ENCODE data around the gene ARID1A.

Gene ARID1A

DNA sequence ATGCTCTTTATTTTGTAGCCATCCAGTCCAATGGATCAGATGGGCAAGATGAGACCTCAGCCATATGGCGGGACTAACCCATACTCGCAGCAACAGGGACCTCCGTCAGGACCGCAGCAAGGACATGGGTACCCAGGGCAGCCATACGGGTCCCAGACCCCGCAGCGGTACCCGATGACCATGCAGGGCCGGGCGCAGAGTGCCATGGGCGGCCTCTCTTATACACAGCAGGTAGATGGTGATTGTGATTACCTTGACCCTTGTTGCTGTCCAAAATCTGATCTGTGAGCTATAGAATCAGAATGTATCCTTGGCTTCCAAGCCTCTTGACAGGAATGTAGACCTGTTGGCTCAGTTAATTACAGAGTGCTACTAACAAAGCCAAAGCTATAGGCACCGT lies 33.8 kb downstream of the ARID1A start:
- DNase-seq, result no peak

GRCh38 chr1:26730695-26731094 lies 34.9 kb downstream of the ARID1A start:
- DNase-seq, result no peak

GRCh38 chr1:26731233-26731902 lies 35.6 kb downstream of the ARID1A start:
- no peak for DNase-seq

GRCh38 chr1:26733392-26733791 lies 37.6 kb downstream of the ARID1A start:
- DNase-seq, result no peak

DNA sequence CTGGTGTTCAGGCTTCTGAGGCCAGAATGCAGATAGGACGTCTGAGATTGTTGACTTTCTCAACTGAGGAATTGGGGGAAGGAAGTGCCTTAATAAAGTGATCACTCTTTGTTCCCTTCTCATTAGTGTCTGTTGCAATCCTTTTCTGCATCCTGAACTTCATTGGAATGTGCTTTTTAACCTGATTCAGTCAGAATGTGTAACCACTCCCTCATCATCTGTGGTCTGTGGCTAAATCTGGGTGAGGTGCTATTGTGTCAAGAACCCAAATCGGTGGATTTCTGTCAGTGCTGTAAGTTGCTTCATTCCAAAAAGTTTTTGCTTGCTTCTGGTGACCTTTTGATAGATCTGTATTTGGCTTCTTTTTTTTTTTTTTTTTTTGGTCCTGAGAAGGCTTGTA lies 38.2 kb downstream of the ARID1A start:
- peak; percentile 19 for DNase-seq

- no peak for DNase-seq
These were observed 38.8 kb downstream of the ARID1A start for GRCh38 chr1:26734501-26735058.

- DNase-seq, result peak; percentile 38
These were observed 43.6 kb downstream of the ARID1A start for GRCh38 chr1:26739329-26739914.

DNA sequence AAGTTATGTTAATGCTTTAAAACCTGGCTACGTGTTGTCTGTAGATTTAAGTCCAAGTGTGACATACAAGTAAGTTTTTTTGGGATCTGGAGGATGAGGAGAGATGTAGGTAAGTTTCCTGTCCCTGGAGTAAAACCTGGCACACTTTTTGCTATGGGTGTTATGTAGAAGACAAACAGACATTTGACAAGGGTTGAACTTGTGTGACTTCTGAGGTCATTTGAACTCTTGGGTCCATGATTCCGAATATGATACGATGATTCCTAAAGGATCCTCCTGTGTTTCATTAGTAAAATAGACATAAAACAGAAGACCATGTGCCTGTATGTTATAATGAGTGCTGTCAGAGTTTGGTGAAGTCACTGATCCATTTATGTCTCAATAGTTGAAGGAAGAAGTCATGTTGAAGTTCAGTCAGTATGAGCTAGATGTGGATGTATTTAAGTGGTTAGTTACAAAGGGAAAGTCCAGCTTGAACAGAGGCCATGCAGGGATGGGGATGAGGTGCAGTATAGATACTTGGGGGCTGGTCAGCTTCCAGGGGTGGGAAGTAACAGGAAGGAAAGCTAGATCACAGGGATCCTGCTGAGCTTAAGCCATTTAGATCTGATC lies 44.3 kb downstream of the ARID1A start:
- no peak for DNase-seq

DNA sequence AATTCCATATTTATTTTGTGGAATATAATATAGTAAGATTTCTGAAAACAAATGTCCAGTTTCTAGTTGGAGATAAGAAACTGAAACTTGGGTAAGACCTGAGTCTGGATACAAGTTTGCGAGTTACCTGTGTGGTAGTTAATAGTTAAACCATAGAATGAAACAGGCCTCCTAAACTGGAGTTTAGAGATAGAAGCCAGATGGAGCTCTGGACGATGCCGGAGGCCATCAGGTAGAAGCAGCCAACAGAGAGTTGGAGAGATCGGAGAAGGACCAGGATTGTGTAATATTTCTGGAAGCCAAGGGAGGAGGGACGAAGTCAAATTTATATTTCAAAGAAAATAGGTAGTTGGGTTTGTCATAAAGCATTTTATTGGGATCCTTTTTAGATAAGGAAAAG lies 45.1 kb downstream of the ARID1A start:
- no peak for DNase-seq

GRCh38 chr1:26743426-26744059 lies 47.7 kb downstream of the ARID1A start:
- DNase-seq, result no peak

DNA sequence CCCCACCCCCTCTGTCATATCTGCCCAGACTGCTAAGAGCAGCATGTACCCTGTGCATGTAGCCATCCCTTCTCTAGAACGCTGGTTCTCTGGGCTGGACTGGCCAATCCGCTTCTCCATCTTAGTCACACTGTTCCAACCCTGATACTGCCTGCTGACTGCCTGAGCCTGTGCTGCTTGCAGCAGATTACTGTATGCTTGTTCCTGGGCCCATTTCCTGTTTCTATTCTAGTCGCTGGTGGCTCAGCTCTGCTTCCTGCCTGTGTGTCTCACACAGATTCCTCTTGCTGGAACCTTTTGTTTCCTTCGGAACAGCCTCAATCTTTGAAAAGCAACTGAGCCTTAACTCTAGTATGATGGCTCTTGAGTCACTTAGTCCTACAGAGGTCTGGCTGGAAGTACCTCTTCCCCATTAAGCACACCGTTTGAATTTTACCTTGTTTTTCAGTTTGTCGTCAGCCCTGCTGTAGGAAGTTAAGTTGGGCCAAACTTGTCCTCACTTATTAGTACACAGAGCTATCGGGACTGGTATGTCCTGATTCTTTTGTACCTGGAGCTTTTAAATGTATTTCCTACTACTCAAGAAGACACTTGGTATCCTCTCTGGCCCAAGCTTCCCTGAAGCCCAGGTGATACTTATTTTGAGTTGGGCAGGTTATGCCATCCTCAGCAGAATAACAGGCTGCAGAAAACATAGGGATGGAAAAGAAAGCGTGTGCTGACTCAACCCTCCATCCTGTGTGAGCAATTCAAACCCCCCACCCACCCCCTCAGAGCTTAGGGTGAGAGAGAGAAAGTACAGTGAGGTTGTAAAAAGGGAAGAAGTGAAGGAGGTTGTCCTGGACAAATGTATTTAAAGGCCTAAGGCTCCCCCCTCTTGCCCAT lies 48.5 kb downstream of the ARID1A start:
- peak; percentile 87 for DNase-seq

DNA sequence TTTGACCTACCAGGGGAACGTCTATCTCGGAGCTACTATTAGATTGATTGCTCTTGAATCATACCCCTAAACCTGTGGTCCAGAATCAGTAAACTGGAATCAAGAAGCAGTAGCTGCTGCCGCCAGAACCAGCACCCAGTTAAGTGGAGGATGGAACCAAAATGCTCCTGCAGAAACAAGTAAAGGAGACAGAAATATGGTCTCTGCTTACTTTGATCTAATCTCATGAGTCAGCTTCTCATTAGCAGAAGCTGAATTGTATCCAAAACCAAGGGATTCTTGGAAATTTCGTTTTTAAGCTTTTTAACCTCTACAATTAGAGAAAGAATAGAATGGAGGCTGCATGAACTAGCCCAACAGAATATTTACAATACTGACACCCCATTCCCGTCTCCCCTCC lies 49.4 kb downstream of the ARID1A start:
- no peak for DNase-seq

DNA sequence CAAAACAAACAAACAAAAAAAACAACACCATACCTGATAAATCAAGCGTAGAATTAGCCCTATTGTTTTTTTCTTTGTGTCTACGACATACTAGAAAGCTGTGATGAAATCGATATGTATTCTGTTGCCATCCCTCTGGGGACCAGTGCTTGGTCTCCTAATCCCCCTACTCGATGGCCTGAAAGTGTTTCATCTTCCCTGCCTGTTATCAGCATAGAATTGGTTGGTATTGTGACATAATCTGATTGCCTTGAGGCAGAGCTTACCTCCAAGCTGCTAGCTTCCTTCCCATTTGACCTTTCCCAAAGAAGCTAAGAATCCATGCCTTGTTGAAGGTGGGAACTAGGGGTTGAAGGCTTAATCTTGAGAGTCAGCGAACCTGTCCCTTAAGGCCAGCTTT lies 51.2 kb downstream of the ARID1A start:
- DNase-seq, result no peak

- DNase-seq, result no peak
These were observed 52.5 kb downstream of the ARID1A start for GRCh38 chr1:26748351-26748750.

DNA sequence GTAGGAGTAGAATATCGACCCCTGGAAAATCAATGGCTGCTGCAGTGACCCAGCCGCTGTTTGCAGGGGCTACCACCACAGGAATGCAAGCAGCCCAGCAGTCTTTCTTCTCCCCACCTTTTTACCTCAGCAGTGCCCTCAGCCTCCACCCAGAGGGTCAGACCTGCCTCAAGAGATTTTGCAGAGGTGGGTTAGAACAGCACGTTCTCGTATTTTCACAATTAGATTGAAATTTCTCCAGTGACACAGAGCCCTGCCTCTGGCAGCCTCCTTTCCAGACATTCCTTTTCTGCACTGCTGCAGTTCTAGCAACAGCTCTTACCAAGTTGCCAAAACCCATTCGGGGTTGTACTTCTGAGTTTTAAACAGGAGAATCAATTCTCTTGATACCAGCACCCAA lies 53.6 kb downstream of the ARID1A start:
- no peak for DNase-seq

- DNase-seq, result no peak
These were observed 54.6 kb downstream of the ARID1A start for GRCh38 chr1:26750428-26750827.

- DNase-seq, result no peak
These were observed 56.7 kb downstream of the ARID1A start for GRCh38 chr1:26752519-26752918.

- DNase-seq, result no peak
These were observed 58.5 kb downstream of the ARID1A start for GRCh38 chr1:26754086-26754874.

- no peak for DNase-seq
These were observed 62.5 kb downstream of the ARID1A start for GRCh38 chr1:26758358-26758757.

GRCh38 chr1:26759531-26759930 lies 63.7 kb downstream of the ARID1A start:
- no peak for DNase-seq

GRCh38 chr1:26761217-26761616 lies 65.4 kb downstream of the ARID1A start:
- no peak for DNase-seq

GRCh38 chr1:26767714-26768113 lies 71.9 kb downstream of the ARID1A start:
- DNase-seq, result no peak

All from stimulated activated CD4-positive, alpha-beta T cell treated with anti-CD3 and anti-CD28 coated beads, Interleukin-15, amount 100 ng/mL, for 24 hours (primary cell).